ENCODE data around the gene HTT. TPM values are rescaled to one million over a fixed set of nuclear protein-coding genes. Genes with fewer than 3 reads are reported as not detected.

HTT gene
- total and polyA plus RNA-seq, 2 of the 13 experiments (the other 11 are each of a cell fraction or from before 2014, with no cell fraction given) = 17.5 to 19.5 TPM

- 93% methylated on average over 11 of the region's 12 CpGs for WGBS (ENCODE audit: low lambda C conversion rate)
- ATAC-seq = no peak; the same call in 2 of the 3 replicates
- in situ Hi-C loops (cut with HindIII; ENCODE audit: extremely low pct_ligation_motif_present, low pct_unique_long_range_greater_than_20kb) (no loop called here), intact Hi-C loops (cut with micrococcal nuclease; ENCODE audit: unreplicated experiment) (no loop called here)
- Histone ChIP-seq H3K9ac (ENCODE audit: insufficient read depth, low read depth, low read length) (no peak overlapping the region), H3K4me3 (replicated peaks in 1 of 3; ENCODE audit: insufficient read depth in 1 of 3, low read depth in 2 of 3, low read length in 3 of 3) (no peak overlapping the region), H3K27ac (ENCODE audit: extremely low read length, insufficient read depth, low read length) (no peak overlapping the region), H3K9me3 (ENCODE audit: low read length) (no peaks in the 10 kb centered on the region), H3K4me1 (ENCODE audit: insufficient read depth, low read length) (peaks cover 9% of the 10 kb centered on the region; the same call in 1 of the 2 replicates), H3K4me2 (ENCODE audit: low read depth, low read length) (no peak overlapping the region), H3K36me3 (replicated peaks in 1 of 2; ENCODE audit: control insufficient read depth in 1 of 2, insufficient read depth in 2 of 2, low read length in 2 of 2) (peaks cover 26 to 94% of the 10 kb centered on the region in 2 experiments), H2AFZ (ENCODE audit: low read length) (no peak overlapping the region), H3K27me3 (ENCODE audit: control insufficient read depth in 1 of 2, insufficient read depth in 2 of 2, low read length in 2 of 2) (no peaks in the 10 kb centered on the region), H4K20me1 (ENCODE audit: insufficient read depth, low read length) (no peaks in the 10 kb centered on the region), H3K79me2 (ENCODE audit: insufficient read depth, low read length) (no peaks in the 10 kb centered on the region)
- ChIA-PET POLR2A (no interaction called here), CTCF (ENCODE audit: low intra/inter-chr PET ratio, low total read pairs) (no interaction called here)
- TF ChIP-seq ARNT (IDR thresholded peaks at IDR 0.05) (no peak), ZBTB38 (CRISPR knock-in tag; IDR thresholded peaks at IDR 0.05) (no peak), MEIS2 (CRISPR knock-in tag; IDR thresholded peaks at IDR 0.05) (no peak), TIGD3 (CRISPR knock-in tag; IDR thresholded peaks at IDR 0.05; ENCODE audit: borderline replicate concordance) (no peak), NRL (CRISPR knock-in tag; IDR thresholded peaks at IDR 0.05; ENCODE audit: borderline replicate concordance) (no peak), ZNF503 (CRISPR knock-in tag; IDR thresholded peaks at IDR 0.05) (no peak), ZNF703 (CRISPR knock-in tag; IDR thresholded peaks at IDR 0.05; ENCODE audit: borderline replicate concordance) (no peak), MXD4 (CRISPR knock-in tag; IDR thresholded peaks at IDR 0.05) (no peak), MIER2 (CRISPR knock-in tag; IDR thresholded peaks at IDR 0.05) (no peak), FOXA3 (CRISPR knock-in tag; IDR thresholded peaks at IDR 0.05) (no peak), ZBTB14 (CRISPR knock-in tag; IDR thresholded peaks at IDR 0.05) (no peak), ZBTB7B (CRISPR knock-in tag; IDR thresholded peaks at IDR 0.05) (no peak), ZFP1 (CRISPR knock-in tag; IDR thresholded peaks at IDR 0.05) (no peak)
- TF ChIP-seq, protein P1, sequence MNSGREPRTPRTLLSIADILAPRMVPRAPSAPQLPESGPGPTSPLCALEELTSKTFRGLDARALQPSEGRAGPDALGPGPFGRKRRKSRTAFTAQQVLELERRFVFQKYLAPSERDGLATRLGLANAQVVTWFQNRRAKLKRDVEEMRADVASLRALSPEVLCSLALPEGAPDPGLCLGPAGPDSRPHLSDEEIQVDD (CRISPR knock-in tag; IDR thresholded peaks at IDR 0.05; ENCODE audit: borderline replicate concordance) = no peak
- TF ChIP-seq, protein P2, sequence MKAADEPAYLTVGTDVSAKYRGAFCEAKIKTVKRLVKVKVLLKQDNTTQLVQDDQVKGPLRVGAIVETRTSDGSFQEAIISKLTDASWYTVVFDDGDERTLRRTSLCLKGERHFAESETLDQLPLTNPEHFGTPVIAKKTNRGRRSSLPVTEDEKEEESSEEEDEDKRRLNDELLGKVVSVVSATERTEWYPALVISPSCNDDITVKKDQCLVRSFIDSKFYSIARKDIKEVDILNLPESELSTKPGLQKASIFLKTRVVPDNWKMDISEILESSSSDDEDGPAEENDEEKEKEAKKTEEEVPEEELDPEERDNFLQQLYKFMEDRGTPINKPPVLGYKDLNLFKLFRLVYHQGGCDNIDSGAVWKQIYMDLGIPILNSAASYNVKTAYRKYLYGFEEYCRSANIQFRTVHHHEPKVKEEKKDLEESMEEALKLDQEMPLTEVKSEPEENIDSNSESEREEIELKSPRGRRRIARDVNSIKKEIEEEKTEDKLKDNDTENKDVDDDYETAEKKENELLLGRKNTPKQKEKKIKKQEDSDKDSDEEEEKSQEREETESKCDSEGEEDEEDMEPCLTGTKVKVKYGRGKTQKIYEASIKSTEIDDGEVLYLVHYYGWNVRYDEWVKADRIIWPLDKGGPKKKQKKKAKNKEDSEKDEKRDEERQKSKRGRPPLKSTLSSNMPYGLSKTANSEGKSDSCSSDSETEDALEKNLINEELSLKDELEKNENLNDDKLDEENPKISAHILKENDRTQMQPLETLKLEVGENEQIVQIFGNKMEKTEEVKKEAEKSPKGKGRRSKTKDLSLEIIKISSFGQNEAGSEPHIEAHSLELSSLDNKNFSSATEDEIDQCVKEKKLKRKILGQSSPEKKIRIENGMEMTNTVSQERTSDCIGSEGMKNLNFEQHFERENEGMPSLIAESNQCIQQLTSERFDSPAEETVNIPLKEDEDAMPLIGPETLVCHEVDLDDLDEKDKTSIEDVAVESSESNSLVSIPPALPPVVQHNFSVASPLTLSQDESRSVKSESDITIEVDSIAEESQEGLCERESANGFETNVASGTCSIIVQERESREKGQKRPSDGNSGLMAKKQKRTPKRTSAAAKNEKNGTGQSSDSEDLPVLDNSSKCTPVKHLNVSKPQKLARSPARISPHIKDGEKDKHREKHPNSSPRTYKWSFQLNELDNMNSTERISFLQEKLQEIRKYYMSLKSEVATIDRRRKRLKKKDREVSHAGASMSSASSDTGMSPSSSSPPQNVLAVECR (CRISPR knock-in tag; IDR thresholded peaks at IDR 0.05; ENCODE audit: borderline replicate concordance) = no peak
- no TSS peak for BruUV-seq (replicated peaks)
- FAIRE-seq = no peak
- no peak for DNase-seq (ENCODE audit: low spot score)
Observed at GRCh38 chr4:3221996-3222395, 147.5 kb downstream of the HTT start.

Measured in HepG2 (cell line).